ENCODE results near the gene PTPRB.
A peak's percentile ranks its signal among the peaks of the same experiment; 100 is the strongest.

Gene PTPRB

DNA sequence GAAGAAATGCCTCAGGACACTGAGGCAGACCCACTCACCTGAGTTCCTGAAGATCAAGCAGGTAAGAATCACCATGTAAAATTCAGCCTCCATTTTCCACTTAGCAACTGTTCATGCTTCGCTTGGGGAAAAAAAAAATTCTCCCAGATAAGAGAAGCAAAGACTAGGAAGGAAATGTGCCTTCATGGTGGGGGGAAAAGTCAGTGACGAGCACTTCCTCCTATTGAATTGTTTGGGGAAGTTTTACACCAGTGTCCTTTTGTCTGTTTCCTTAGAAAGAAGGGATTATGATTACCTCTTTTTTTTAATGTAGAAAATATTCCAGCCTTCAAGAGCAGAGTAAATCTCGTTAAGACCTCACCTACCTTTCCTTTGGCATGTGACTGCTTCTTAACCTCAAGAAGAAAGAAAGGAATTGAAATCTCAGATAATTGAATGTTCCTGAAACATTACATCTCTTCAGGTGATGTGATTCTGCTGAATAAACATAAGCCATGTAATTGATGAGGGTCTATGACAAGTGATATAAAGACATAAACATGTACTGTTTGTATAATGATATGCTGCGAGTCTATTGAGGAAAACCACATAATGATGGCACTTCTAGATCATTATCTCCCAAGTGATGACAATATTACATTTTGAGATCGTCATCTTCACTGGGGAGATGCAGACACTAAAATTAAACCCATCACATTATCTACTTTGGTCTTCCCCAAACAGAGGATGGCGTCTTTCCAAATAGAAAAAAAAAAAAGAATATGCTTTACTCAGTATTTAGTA, at the start of gene PTPRB:
PTPRB (minus strand) TSS at position 127 of the 783 bp plus-strand sequence; CDS start at position 93, 34 bp downstream.
- no peak for DNase-seq (ENCODE audit: low read depth)

DNA sequence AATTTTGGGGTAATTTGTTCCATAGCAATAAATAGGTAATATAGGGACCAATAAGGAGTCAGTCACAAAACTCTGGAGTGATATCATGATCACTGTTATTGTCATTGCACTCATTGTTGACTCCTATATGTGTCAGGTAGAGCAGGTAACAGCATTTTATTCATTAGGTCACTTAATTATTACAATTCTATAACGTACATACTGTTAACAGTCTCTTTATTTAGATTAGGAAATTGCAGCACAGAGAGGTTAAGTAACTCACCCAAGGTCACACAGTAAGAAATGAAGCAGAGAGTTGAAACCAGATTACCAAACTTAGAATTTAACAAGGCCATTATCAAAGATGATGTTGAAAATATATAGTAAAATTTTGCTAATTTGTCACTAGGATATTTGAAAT, 49.7 kb upstream of the PTPRB start:
- DNase-seq (ENCODE audit: low read depth): no peak

DNA sequence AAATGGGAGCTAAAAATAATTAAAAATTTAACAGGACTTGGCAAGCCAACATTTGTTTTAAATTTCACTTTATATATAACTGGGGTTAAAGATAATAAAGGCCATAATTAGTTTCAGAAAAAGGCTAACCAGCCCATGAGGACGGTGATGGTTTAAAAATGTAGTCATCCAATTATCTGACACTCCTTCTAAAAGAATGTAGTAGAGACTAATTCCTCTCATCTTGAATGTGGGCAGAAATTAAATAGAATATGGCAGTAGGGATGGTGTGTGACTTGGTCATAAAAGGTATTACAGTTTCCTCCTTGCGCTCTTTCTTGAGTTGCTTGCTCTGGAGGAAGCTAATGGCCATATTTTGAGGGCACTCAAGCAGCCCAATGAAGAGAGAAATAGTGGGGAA, 49.1 kb upstream of the PTPRB start:
- no peak for DNase-seq (ENCODE audit: low read depth)

GRCh38 chr12:70683976-70684375, 46.7 kb upstream of the PTPRB start:
- no peak for DNase-seq (ENCODE audit: low read depth)

GRCh38 chr12:70671698-70672097, 34.5 kb upstream of the PTPRB start:
- no peak for DNase-seq (ENCODE audit: low read depth)

DNA sequence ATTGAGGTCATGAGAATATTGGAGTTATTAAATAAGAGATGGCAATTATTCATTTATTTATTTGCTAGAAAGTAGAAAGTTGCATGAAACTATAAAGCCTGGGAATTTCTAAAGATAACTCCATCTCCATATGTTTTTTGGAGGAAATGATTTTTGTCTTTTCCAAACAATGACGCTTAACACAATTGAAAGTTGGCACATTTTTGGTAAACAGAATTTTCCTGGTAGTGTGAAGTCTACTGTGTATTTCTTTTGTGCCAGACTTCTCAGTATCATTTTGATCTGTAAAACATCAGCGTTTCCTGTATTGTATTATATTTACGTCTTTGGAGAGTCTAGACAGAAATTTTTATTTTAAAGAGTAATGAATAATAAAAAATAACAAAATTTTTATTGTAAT, 33.7 kb upstream of the PTPRB start:
- no peak for DNase-seq (ENCODE audit: low read depth)

DNA sequence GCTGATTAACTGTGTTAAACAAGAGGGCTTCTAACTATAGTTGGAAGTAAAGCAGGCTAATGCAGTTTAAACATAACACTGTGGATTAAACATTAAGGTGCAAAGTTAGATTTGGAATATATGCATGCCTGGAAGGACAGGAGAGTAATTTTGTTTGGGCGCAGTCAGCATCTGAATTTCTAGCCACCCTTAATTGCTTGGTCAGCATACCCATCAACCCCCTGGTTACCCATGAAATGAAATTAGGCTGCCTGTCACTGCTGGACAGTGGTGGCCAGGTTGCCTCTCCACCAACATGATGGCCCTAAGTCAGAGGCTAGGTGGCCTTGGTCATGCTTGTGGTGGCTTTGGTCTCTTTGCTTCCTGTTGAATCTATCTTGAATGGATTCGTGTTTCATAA, 30.0 kb upstream of the PTPRB start:
- DNase-seq (ENCODE audit: low read depth): no peak

- no peak for DNase-seq (ENCODE audit: low read depth)
These were observed 29.1 kb upstream of the PTPRB start for GRCh38 chr12:70666364-70666763.

GRCh38 chr12:70664465-70664881, 27.2 kb upstream of the PTPRB start:
- no peak for DNase-seq (ENCODE audit: low read depth)

DNA sequence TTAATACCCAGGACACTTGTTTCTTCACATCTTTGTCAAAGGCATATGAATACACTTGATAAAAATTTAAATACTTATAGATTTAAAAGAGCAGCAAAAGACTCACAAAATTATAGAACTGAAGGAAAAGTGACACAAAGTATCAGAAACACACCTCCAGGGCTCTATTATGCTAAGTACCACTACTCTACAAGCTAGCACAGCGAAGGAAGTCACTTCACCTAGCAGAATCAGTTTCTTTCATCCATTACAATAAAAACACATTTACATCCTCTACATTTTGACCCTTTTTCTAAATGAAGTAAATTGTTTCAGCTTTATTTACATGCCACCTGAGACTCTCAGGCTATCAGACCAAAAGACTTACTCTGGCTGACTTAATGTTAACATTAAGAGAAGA, 26.6 kb upstream of the PTPRB start:
- DNase-seq (ENCODE audit: low read depth): no peak

DNA sequence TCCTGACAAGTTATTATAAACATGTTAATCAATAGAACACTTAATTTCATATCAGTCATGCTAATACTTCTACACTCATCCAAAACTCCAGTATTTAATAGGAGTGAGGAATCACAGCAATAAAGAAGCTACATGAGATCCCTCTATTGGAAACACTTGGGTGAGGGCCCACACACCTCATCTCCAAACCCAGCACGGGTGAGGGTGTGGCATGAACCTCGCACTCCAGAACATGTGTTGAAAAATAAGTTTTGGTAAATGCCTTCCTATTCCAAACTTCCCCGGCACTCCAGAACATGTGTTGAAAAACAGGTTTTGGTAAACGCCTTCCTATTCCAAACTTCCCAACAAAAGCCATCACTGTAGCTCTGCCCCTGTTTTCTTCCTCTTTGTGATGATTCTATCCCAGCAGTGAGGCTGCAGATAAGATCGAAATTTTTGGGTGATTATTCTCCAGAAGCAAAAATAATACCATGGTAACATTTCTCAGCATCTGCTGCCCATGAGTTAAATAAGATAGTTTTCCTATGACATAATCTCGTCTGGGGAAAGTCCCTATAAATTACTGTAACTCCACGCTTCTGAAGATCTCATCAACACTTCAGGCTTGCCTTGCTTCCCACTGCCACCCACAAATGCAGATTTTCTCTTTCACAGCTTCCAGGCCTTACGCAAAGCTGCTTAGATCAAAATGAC, 24.4 kb upstream of the PTPRB start:
- peak; percentile 88 for DNase-seq (ENCODE audit: low read depth)

- DNase-seq (ENCODE audit: low read depth): peak; percentile 90
These were observed 23.5 kb upstream of the PTPRB start for GRCh38 chr12:70660620-70661219.

DNA sequence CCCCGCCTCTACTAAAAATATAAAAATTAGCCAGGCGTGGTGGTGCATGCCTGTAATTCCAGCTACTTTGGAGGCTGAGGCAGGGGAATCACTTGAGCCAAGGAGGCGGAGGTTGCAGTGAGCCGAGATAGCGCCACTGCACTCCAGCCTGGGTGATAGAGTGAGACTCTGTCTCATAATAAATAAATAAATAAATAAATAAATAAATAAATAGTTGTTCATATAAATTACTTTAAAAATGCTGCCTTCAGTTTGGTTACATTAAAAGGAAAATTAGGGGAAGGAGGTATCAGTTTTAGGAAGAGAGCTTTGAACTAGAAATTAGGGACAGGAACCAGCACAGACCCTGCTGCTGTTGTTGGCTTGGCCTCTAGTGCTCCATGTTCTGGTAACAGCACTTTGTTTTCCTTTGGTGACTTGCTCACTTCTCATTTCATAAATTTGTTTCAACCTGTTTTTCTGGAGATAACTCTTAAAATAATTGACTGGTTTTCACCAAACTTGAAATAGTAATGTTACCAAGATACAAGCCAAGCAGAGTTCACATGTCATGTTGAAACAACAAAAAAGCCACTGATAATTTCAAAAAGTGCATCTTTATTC, 22.9 kb upstream of the PTPRB start:
- DNase-seq (ENCODE audit: low read depth): no peak

DNA sequence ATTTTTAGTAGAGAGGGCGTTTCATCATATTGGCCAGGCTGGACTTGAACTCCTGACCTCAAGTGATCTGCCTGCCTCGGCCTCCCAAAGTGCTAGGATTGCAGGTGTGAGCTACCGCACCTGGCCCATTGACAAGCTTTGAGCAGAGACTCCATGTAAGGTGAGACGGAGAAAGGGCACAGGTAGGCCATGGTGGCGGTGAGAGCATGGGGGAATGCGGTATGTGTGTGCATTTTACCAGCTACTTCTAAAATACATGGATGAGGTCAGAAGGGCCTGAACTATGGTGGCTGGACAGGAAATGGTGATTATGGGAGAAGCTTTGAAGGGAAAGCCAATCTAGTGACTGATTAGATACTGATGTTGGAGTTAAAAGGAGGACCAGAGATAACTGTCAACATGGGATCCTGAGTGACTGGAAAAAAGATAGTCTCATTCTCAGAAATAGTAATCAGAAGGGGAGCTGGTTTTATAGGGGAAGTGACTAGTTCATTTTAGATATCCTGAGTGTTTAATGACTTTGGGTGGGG, 21.9 kb upstream of the PTPRB start:
- no peak for DNase-seq (ENCODE audit: low read depth)

DNA sequence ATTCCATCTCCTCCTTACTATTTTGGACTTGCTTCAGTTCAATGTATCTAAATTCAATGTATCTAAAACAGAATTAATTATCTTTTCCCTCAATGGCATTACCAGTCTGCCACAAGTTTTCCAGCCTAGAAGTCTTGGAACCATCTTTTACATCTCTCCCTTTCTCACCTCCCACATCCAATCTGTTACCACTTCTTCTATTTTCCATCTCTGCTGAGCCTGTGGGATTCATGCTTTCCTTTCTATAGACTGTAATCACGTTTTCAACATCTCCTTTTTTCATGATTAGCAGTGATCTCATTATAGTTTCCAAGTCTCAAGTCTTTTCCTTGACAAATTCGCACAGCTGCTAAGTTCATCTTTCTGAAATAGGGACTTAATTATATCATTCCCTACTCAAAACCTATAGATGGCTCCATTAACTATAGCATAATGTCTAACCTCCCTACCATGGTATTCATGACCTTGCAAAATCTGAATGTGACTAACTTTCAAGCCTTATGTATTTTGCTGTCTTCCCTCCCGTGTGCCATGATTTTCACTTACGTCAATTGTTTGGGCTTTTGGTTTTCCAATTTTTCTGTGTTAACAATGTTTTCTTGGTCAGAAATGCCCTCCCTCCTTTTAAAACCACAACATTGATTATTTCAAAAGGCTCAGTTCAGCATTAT, 20.5 kb upstream of the PTPRB start:
- no peak for DNase-seq (ENCODE audit: low read depth)

GRCh38 chr12:70652451-70652850, 15.2 kb upstream of the PTPRB start:
- no peak for DNase-seq (ENCODE audit: low read depth)

DNA sequence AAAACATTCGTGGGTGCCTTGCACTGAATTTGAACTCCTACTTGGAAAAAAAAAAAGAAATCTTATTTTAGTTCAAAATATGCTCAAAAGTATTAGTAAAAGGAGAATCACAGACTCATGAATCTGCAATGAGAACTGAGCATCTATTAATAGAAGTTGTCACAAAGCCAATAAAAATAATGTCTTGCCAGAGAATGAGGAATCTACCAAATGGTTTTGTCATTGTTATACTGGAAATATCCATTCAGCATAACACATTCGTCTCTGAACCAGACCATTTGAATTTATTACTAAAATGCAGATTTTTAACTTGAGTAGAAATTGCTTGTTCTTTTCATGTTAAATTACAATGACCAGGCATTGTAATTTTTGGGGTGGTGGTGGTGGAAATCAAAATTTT, 11.6 kb upstream of the PTPRB start:
- peak; percentile 75 for DNase-seq (ENCODE audit: low read depth)

DNA sequence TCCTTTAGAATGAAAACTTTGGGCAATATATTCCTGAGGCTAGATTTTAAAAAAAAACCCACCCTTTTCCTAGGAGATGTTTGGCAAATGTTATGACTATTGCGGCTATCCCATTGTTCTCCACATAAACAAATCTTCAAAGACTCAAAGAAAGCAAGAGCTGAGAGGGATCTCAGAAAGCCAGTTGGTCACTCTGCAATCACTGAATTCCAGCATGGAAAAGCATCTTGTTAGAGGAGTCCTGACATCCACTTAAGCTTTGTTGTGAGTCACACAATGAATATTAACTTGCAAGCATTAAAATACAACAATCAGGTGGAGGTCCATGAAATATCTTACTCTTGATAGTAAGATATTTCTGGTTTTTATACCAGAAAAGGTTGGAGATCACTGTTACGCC, 11.0 kb upstream of the PTPRB start:
- no peak for DNase-seq (ENCODE audit: low read depth)

DNA sequence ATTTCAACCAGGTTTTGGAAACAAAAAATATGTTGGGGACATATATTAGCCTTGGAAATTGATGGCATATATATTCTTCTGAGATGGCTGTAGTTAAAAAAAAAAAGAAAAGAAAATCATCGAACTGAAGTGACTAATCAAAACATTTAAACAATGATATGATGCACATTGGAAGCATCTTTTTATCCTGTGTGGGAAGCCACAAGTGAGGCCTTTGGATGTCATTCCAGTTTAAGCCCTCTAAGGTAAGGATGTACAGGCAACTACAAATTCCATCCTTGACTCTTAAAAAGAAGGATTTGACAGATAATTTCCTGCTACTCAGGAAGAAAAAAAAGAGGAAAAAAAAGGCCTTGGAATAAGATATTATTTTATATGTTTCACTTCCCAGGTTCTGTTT, 9.6 kb upstream of the PTPRB start:
- peak; percentile 79 for DNase-seq (ENCODE audit: low read depth)

DNA sequence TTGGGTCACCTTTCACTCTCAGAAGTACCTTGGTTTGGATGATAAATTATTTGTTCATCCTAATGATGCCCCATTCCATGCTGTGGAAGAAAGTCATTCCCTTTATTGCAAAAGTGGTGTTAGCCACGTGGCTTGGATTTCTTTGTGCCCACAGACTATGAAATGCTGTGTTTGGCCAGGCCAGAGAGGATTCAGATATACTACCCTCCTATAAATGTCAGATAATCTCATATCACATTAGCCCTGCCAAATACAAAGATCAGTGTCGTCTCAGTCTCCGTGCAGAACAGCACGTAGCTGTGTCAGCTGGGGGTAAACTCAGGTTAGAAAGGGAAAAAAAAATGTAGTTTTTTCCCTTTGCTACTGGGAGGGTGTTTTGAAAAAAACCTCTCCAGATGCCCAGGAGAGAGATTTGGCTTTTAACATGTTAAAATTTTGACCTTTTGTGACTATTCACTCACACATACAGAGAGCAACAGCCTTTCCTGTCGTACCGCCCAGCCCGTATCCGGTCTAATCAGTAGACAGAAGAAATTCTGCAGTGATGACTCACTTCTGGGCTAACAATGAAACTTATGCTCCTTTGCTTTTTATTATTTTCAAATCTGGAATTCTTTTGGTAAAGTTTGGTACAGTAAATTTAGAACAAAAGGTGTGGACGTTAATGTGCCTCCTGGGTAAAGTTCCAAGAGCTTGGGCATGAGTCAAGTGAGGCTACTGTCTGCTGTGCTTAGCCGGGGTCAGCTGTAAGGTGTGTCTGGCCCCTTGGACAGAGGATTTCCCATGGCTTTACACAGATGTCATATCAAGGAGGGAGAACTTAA, 8.5 kb upstream of the PTPRB start:
- peak; percentile 89 for DNase-seq (ENCODE audit: low read depth)

GRCh38 chr12:70644861-70645260, 7.6 kb upstream of the PTPRB start:
- no peak for DNase-seq (ENCODE audit: low read depth)
